ENCODE results near the gene MTHFD1. TPM values are rescaled to one million over a fixed set of nuclear protein-coding genes. Genes with fewer than 3 reads are reported as not detected.

MTHFD1 gene
- total RNA-seq, 2 donors from 2014 or later, result 103 to 116 TPM

- H3K27me3 ChIP-seq (ENCODE audit: control insufficient read depth, insufficient read depth, low read length, poor library complexity, severe bottlenecking), result no peaks in the 10 kb centered on the region
- Mint-ChIP-seq H3K36me3 (ENCODE audit: low read depth) (peaks cover 17% of the 10 kb centered on the region), H3K4me3 (no peak overlapping the region), H3K4me1 (peaks cover 37% of the 10 kb centered on the region), H3K27me3 (ENCODE audit: insufficient read depth) (no peaks in the 10 kb centered on the region), H3K9me3 (no peaks in the 10 kb centered on the region), H3K27ac (peak overlapping the region; percentile 69)
- TF ChIP-seq CTCF (conservative IDR thresholded peaks at IDR 0.05), result no peak
- no peak for DNase-seq
- H3K27ac ChIP-seq (ENCODE audit: low read depth, low read length), result no peak overlapping the region
- H3K9me3 ChIP-seq (ENCODE audit: control insufficient read depth, low read length), result no peaks in the 10 kb centered on the region
- H3K36me3 ChIP-seq (ENCODE audit: control insufficient read depth, insufficient read depth, low read length), result no peaks in the 10 kb centered on the region
- 71 to 96% methylated on average over 1 to 4 of the region's 4 CpGs for WGBS, 2 experiments (ENCODE audit: insufficient coverage in 1 of 2, insufficient read length in 1 of 2)
- H3K4me3 ChIP-seq (ENCODE audit: low read length), result no peak overlapping the region
- peaks cover 8% of the 10 kb centered on the region for H3K4me1 ChIP-seq (ENCODE audit: control insufficient read depth, insufficient read depth, low read length)
- H3K9ac ChIP-seq (ENCODE audit: extremely low read depth, low read length, poor library complexity, severe bottlenecking), result no peak overlapping the region
These were observed 7.0 kb downstream of the MTHFD1 start for GRCh38 chr14:64394977-64395633.

- WGBS, 2 experiments (ENCODE audit: insufficient coverage in 1 of 2, insufficient read length in 1 of 2), result 91 to 100% methylated on average over 4 to 5 of the region's 6 CpGs
- Mint-ChIP-seq H3K27me3 (ENCODE audit: insufficient read depth) (no peaks in the 10 kb centered on the region), H3K4me3 (no peak overlapping the region), H3K4me1 (no peaks in the 10 kb centered on the region), H3K9me3 (no peaks in the 10 kb centered on the region), H3K36me3 (ENCODE audit: low read depth) (peaks cover 27% of the 10 kb centered on the region), H3K27ac (no peak overlapping the region)
- Histone ChIP-seq H3K27ac (ENCODE audit: low read depth, low read length) (no peak overlapping the region), H3K9ac (ENCODE audit: extremely low read depth, low read length, poor library complexity, severe bottlenecking) (no peak overlapping the region), H3K4me3 (ENCODE audit: low read length) (no peak overlapping the region), H3K4me1 (ENCODE audit: control insufficient read depth, insufficient read depth, low read length) (no peaks in the 10 kb centered on the region), H3K27me3 (ENCODE audit: control insufficient read depth, insufficient read depth, low read length, poor library complexity, severe bottlenecking) (no peaks in the 10 kb centered on the region), H3K9me3 (ENCODE audit: control insufficient read depth, low read length) (no peaks in the 10 kb centered on the region), H3K36me3 (ENCODE audit: control insufficient read depth, insufficient read depth, low read length) (peaks cover 27% of the 10 kb centered on the region)
- no peak for TF ChIP-seq CTCF (conservative IDR thresholded peaks at IDR 0.05)
- DNase-seq, result no peak
These were observed 12.8 kb downstream of the MTHFD1 start for GRCh38 chr14:64400829-64401459.

GRCh38 chr14:64401949-64402348 lies 13.8 kb downstream of the MTHFD1 start:
- H3K4me1 Mint-ChIP-seq, result no peaks in the 10 kb centered on the region
- H3K4me3 Mint-ChIP-seq, result no peak overlapping the region
- Histone ChIP-seq H3K9me3 (ENCODE audit: control insufficient read depth, low read length) (no peaks in the 10 kb centered on the region), H3K4me1 (ENCODE audit: control insufficient read depth, insufficient read depth, low read length) (no peaks in the 10 kb centered on the region), H3K4me3 (ENCODE audit: low read length) (no peak overlapping the region), H3K9ac (ENCODE audit: extremely low read depth, low read length, poor library complexity, severe bottlenecking) (no peak overlapping the region), H3K36me3 (ENCODE audit: control insufficient read depth, insufficient read depth, low read length) (peaks cover 33% of the 10 kb centered on the region), H3K27me3 (ENCODE audit: control insufficient read depth, insufficient read depth, low read length, poor library complexity, severe bottlenecking) (no peaks in the 10 kb centered on the region), H3K27ac (ENCODE audit: low read depth, low read length) (no peak overlapping the region)
- no peak for TF ChIP-seq CTCF (conservative IDR thresholded peaks at IDR 0.05)
- WGBS, 2 experiments (ENCODE audit: insufficient coverage in 1 of 2, insufficient read length in 1 of 2), result 100% methylated on average over 1 of the region's 1 CpG; no CpG with 5 or more reads in 1 of the 2 experiments
- H3K9me3 Mint-ChIP-seq, result no peaks in the 10 kb centered on the region
- no peak overlapping the region for H3K27ac Mint-ChIP-seq
- no peaks in the 10 kb centered on the region for H3K27me3 Mint-ChIP-seq (ENCODE audit: insufficient read depth)
- H3K36me3 Mint-ChIP-seq (ENCODE audit: low read depth), result peaks cover 31% of the 10 kb centered on the region
- no peak for DNase-seq
